Endothelial cell of umbilical vein (primary cell): Measurements from ENCODE around the gene SLC22A23. TPM values are rescaled to one million over a fixed set of nuclear protein-coding genes. Genes with fewer than 3 reads are reported as not detected.

Source experiments
- BruUV-seq: library from RNA; stranded (reverse); fragments of 400-500 nt; replicated peaks from 2 replicates; lab custom pipeline; 2021; lab: Mats Ljungman, UMichigan
- CTCF ChIA-PET: fragments of 300-600, 350-600 bp; sonication (Branson Sonifier 250); formaldehyde crosslinking; loops from one replicate; lab custom pipeline; 2021; ENCODE audit warnings: antibody characterized with exemption, inconsistent platforms; lab: Charles Lee
- POLR2A ChIA-PET: fragments of 300-600, 350-600 bp; sonication (Branson Sonifier 250); formaldehyde crosslinking; loops from one replicate; lab custom pipeline; 2021; ENCODE audit warnings: antibody characterized with exemption, inconsistent platforms; lab: Charles Lee
- DNase-seq: peaks from one replicate; pipeline ENCODE4 v3.0.0-alpha.2; 2011; ENCODE audit warnings: low read depth, low spot score
- FAIRE-seq: peaks from 2 replicates; lab custom pipeline; 2011; peaks lifted over from hg19 to GRCh38; lab: Jason Lieb, UNC
- H2AFZ ChIP-seq: 2 replicates; pipeline ENCODE4 v1.6.0; 2012; ENCODE audit warnings: low read depth, low read length, control low read depth, inconsistent platforms
- H3K27ac ChIP-seq: 2 replicates; pipeline ENCODE4 v1.5.1; 2011; ENCODE audit warnings: low read depth, mild to moderate bottlenecking, control low read depth, low read length, moderate library complexity; ENCODE audit not compliant: insufficient read depth
- H3K27me3 ChIP-seq, 2 experiments: 2 replicates each; pipeline versions ENCODE4 v1.6.0 to v1.6.1; 2011; ENCODE audit warnings: low read length in 2 of 2, mixed read lengths in 1 of 2; ENCODE audit not compliant: control insufficient read depth in 2 of 2, insufficient read depth in 2 of 2
- H3K36me3 ChIP-seq, 2 experiments: 2 replicates in 1 of 2; 3 replicates in 1 of 2; pipeline ENCODE4 v1.5.1; 2011; ENCODE audit warnings: low read length in 2 of 2, mild to moderate bottlenecking in 1 of 2, moderate library complexity in 1 of 2; ENCODE audit not compliant: control insufficient read depth in 2 of 2, insufficient read depth in 2 of 2; ENCODE audit errors: extremely low read depth in 1 of 2
- H3K4me1 ChIP-seq: 3 replicates; pipeline ENCODE4 v1.5.1; 2011; ENCODE audit warnings: mild to moderate bottlenecking, low read length; ENCODE audit not compliant: control insufficient read depth, insufficient read depth; ENCODE audit errors: extremely low read depth
- H3K4me2 ChIP-seq: 2 replicates; pipeline ENCODE4 v1.6.1; 2011; ENCODE audit warnings: low read length, control low read depth, mixed read lengths; ENCODE audit not compliant: insufficient read depth
- H3K4me3 ChIP-seq, 3 experiments: fragments of 200-600 bp in 1 of 3; sonication (generic), shearing (Covaris generic) in 1 of 3; replicated peaks in 1 of 3; 2 replicates each; pipeline ENCODE4 v1.5.1; 2011 to 2016; ENCODE audit warnings: control low read depth in 3 of 3, low read length in 3 of 3, mild to moderate bottlenecking in 2 of 3, inconsistent platforms in 1 of 3, low read depth in 1 of 3, moderate library complexity in 1 of 3; ENCODE audit not compliant: insufficient read depth in 1 of 3
- H3K79me2 ChIP-seq: 2 replicates; pipeline ENCODE4 v1.6.0; 2012; ENCODE audit warnings: low read length, inconsistent platforms; ENCODE audit not compliant: control insufficient read depth, insufficient read depth
- H3K9ac ChIP-seq: replicated peaks from 2 replicates; pipeline ENCODE3; 2011; ENCODE audit warnings: low read length, control low read depth; ENCODE audit not compliant: insufficient read depth; ENCODE audit errors: extremely low read depth
- H3K9me1 ChIP-seq: replicated peaks from 3 replicates; pipeline ENCODE4 v1.6.0; 2011; ENCODE audit warnings: mild to moderate bottlenecking, low read length; ENCODE audit not compliant: control insufficient read depth, insufficient read depth; ENCODE audit errors: extremely low read depth
- H3K9me3 ChIP-seq: replicated peaks from 2 replicates; pipeline ENCODE4 v1.5.1; 2012; ENCODE audit warnings: low read length, inconsistent platforms; ENCODE audit not compliant: control insufficient read depth, insufficient read depth
- H4K20me1 ChIP-seq: replicated peaks from 2 replicates; pipeline ENCODE3; 2011; ENCODE audit warnings: mild to moderate bottlenecking, low read length; ENCODE audit not compliant: control insufficient read depth, insufficient read depth; ENCODE audit errors: extremely low read depth
- EZH2 ChIP-seq: IDR thresholded peaks from 2 replicates; pipeline ENCODE4 v1.6.1; 2012; ENCODE audit warnings: borderline replicate concordance, low read depth, mild to moderate bottlenecking, moderate library complexity, low read length, inconsistent platforms; ENCODE audit not compliant: severe bottlenecking
- GATA2 ChIP-seq: IDR thresholded peaks from 2 replicates; pipeline ENCODE4 v1.7.0; 2011; ENCODE audit warnings: low read depth, mild to moderate bottlenecking, moderate library complexity, mixed read lengths, low read length; ENCODE audit not compliant: insufficient read length, insufficient read depth
- JUN ChIP-seq: IDR thresholded peaks from 2 replicates; pipeline ENCODE4 v1.6.1; 2011; ENCODE audit warnings: borderline replicate concordance, low read depth; ENCODE audit not compliant: insufficient read length, insufficient read depth
- MYC ChIP-seq: IDR thresholded peaks from one replicate; pipeline ENCODE4 v1.6.1; 2011; ENCODE audit warnings: mild to moderate bottlenecking, low read depth, low read length
- POLR2A ChIP-seq: IDR thresholded peaks from 2 replicates; pipeline ENCODE4 v1.6.1; 2012; ENCODE audit warnings: low read depth, mild to moderate bottlenecking, control low read depth, low read length
- POLR2AphosphoS5 ChIP-seq: IDR thresholded peaks from 2 replicates; pipeline ENCODE4 v1.6.1; 2012; ENCODE audit warnings: low read depth, mild to moderate bottlenecking, control low read depth, low read length, moderate library complexity; ENCODE audit not compliant: insufficient read depth
- dilution Hi-C: fragments of 300-500 bp; cut with MboI; formaldehyde crosslinking; loops from one replicate; pipeline ENCODE4 v1.15.0; 2019; ENCODE audit warnings: low sequenced_read_pairs; ENCODE audit not compliant: extremely low pct_ligation_motif_present
- intact Hi-C: fragments of 100-400 bp; cut with micrococcal nuclease; formaldehyde crosslinking; loops from one replicate; pipeline ENCODE4 v1.10.0; 2022
- polyA plus RNA-seq, 4 experiments: library from polyadenylated mRNA; depleted of rRNA in 3 of 4; stranded (reverse) in 3 of 4; unstranded in 1 of 4; fragments of >200 nt; gene quantifications; 2 replicates each; pipeline versions ENCODE4 v1.2.1 to v1.2.3, GENCODE V29; 2011 to 2012; ENCODE audit warnings: missing spikeins in 1 of 4
- total RNA-seq: library from RNA; stranded (reverse); gene quantifications from 2 replicates; pipeline ENCODE4 v1.2.3, GENCODE V29; 2021
- TF ChIP-seq, protein P1 (sequence below): IDR thresholded peaks from 2 replicates; pipeline ENCODE4 v1.6.1; 2011; ENCODE audit not compliant: insufficient read depth, insufficient read length
- TF ChIP-seq, protein P2 (sequence below), 2 donors: IDR thresholded peaks; 1 replicate in 1 of 2; 2 replicates in 1 of 2; pipeline ENCODE4 v1.5.1; 2011; ENCODE audit warnings: low read length in 2 of 2, mild to moderate bottlenecking in 2 of 2, moderate library complexity in 2 of 2, control low read depth in 1 of 2, inconsistent platforms in 1 of 2, low read depth in 1 of 2; ENCODE audit not compliant: insufficient read depth in 1 of 2; ENCODE audit errors: extremely low read depth in 1 of 2

SLC22A23 gene
- total and polyA plus RNA-seq, 2 donors (not counting 3 experiments of a cell fraction or from before 2014, with no cell fraction given), result 4.2 to 14.3 TPM

GRCh38 chr6:3252861-3253596, 203.8 kb downstream of the SLC22A23 start:
- dilution Hi-C loops (no loop called here), intact Hi-C loops (no loop called here)
- POLR2A ChIA-PET, result no interaction called here
- no peak overlapping the region for H2AFZ ChIP-seq
- H3K36me3 ChIP-seq, result no peaks in the 10 kb centered on the region
- H3K4me2 ChIP-seq, result no peak overlapping the region
- TF ChIP-seq JUN, result no peak
- TF ChIP-seq, protein P1, sequence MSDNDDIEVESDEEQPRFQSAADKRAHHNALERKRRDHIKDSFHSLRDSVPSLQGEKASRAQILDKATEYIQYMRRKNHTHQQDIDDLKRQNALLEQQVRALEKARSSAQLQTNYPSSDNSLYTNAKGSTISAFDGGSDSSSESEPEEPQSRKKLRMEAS, result no peak
- TF ChIP-seq, protein P2, sequence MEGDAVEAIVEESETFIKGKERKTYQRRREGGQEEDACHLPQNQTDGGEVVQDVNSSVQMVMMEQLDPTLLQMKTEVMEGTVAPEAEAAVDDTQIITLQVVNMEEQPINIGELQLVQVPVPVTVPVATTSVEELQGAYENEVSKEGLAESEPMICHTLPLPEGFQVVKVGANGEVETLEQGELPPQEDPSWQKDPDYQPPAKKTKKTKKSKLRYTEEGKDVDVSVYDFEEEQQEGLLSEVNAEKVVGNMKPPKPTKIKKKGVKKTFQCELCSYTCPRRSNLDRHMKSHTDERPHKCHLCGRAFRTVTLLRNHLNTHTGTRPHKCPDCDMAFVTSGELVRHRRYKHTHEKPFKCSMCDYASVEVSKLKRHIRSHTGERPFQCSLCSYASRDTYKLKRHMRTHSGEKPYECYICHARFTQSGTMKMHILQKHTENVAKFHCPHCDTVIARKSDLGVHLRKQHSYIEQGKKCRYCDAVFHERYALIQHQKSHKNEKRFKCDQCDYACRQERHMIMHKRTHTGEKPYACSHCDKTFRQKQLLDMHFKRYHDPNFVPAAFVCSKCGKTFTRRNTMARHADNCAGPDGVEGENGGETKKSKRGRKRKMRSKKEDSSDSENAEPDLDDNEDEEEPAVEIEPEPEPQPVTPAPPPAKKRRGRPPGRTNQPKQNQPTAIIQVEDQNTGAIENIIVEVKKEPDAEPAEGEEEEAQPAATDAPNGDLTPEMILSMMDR (IDR thresholded peaks at IDR 0.05; ENCODE audit: extremely low read depth in 1 of 2, insufficient read depth in 1 of 2, low read depth in 1 of 2, low read length in 2 of 2), result no peak
- no peak for TF ChIP-seq POLR2AphosphoS5
- no peak for TF ChIP-seq MYC
- no peak for TF ChIP-seq EZH2
- no peak for TF ChIP-seq POLR2A
- no peak for TF ChIP-seq GATA2
- no peaks in the 10 kb centered on the region for H3K9me3 ChIP-seq
- no TSS peak for BruUV-seq
- no peaks in the 10 kb centered on the region for H3K79me2 ChIP-seq
- peaks cover 6 to 12% of the 10 kb centered on the region in 2 experiments for H3K27me3 ChIP-seq
- DNase-seq (no peak), FAIRE-seq (no peak)
- H3K4me3 ChIP-seq, result no peak overlapping the region
- H3K4me1 ChIP-seq, result no peaks in the 10 kb centered on the region
- H3K9ac ChIP-seq, result no peak overlapping the region
- no peaks in the 10 kb centered on the region for H4K20me1 ChIP-seq
- CTCF ChIA-PET, result interaction anchor here (1.3 to 5.3 kb wide), 6 partner anchors 8 to 127 kb away, joined by 3 to 121 read pairs (median 20); partner anchors contain the start of gene TUBB2A
- no peaks in the 10 kb centered on the region for H3K9me1 ChIP-seq
- no peak overlapping the region for H3K27ac ChIP-seq
